Caki2 (cell line): ENCODE measurements around the gene FSIP1. TPM values are rescaled to one million over a fixed set of nuclear protein-coding genes. Genes with fewer than 3 reads are reported as not detected.

ENCODE experiments used
- DNase-seq: peaks from one replicate; pipeline ENCODE4 v3.0.0-alpha.2; 2015; ENCODE audit warnings: low read depth
- in situ Hi-C: cut with HindIII; loops from 2 replicates; pipeline ENCODE4 v1.10.0; 2016; ENCODE audit warnings: low sequenced_read_pairs, low pct_unique_long_range_greater_than_20kb, mixed read lengths
- total RNA-seq: library from RNA; depleted of rRNA; stranded (reverse); fragments of >200 nt; shearing (Covaris generic); gene quantifications from 2 replicates; pipeline ENCODE4 v1.2.3, GENCODE V29; 2014; ENCODE audit warnings: low replicate concordance; rRNA removed

FSIP1 gene
- total RNA-seq, 1 experiment from 2014 or later = not detected

DNA sequence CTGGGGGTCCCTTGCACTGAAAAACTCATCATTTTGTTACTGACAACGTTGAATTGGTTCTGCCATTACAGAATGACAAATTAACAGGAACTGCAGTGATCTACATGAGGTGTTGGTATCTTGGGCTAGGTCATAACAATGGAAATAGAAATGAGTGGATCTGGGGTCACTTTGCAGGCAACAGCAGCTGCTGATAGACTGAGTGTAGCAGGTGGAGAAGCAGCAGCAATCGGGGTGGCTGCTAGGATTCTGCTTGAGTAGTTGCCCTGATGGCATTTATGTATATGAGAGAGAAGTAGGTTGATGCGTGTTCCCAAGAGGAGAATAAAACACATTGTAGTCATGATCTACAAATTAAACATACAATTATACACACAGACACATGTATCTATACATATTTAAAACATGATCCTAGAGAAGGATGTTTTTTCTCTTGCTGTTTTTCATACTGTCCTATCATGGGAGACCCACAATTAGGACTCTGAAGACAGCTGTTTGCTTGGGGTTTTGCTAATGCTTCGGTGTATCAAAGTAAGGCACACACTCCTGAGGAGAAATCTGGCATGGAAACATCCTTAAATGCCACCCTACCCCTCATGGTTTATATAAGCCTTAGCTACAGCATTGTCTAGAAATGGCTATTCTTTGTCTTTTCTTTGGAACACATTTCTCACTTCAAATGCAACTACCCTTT, 217.5 kb downstream of the FSIP1 start:
- in situ Hi-C loops = no loop called here
- DNase-seq = no peak

DNA sequence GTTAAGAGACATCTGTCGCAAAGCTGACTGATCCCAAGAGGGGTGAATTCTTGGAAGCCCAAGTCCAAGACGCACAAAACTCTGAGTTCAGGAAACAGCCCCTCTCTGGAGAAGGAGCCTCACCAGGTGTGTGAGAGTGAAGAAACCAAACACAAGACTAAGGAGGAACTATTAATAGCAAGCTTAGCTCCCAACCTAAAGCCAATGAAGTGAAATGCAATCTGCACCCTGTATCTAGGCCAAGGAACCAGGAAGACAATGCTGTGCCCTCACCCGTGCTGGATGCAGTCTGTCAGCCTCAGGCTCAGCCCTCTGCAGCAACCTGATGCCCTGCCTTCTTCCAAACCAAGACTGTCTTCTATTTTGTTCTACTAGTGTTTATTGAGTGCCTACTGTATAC, 224.2 kb downstream of the FSIP1 start:
- DNase-seq = no peak
- in situ Hi-C loops = no loop called here

DNA sequence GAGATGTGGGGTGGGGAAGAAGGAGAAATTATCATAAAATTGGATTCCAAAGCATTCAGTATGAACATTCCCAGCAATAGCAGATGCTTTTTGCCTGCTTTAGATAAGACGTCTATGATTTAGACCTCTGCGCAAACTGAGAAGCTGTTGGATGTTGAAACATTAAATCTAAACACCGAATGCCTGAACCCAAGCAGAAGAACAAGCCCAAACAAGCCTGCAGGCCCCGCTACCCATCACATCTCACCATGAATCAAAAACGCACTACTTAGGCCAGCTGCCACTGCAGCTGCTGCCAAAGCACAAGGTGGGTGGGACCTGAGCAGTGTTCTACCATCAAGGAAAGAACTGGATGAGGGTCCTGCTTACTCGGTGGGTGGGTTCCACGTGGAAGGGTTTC, 226.2 kb downstream of the FSIP1 start:
- no peak for DNase-seq
- in situ Hi-C loops = no loop called here

DNA sequence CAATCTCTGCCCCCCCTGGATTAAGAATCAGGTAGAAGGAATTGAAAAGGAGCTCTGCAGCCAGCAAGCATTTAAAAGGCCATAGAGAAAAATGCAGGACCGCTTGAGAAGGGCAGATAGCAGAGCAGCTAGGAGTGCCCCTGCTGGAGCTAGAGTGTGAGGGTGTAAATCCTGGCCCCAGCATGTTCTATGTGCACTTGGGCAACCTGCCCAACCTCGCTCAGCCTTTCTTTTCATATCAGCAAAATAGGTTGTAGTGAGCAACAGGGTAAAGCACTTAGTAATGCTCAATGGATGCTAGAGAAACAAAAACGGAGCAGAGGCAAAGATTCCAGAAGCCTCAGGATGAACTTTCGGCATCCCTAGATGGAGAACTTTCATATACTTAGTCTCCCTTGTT, 226.8 kb downstream of the FSIP1 start:
- in situ Hi-C loops = no loop called here
- DNase-seq = no peak

DNA sequence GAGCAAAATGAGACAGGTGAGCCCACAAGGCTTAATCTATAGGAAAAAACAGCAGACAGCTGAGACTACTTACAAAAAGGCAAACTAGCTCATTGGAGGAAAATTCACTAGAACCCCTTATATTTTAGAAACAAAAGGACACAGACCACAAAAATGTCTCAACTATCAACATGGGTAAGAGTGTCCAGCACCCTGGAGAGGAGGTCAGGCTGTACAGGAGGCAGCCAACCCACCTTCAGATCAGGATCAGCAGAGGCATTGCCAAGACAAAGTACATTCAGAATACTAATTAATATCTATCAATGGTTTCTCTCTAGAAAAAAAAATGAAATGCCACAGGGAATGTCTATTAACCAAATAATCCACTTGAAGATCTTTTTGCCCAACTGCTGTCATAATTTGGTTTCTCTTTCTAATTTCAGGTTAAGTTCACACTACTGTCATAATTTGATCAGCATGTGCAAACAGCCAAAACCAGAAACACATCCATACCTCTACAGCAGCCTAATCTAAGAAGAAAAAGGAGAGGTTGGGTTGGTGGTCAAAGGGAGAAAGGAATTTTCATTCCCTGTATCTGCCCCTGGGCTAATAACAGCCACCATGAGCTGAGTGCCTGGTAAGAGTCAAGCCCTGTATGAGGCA, 227.8 kb downstream of the FSIP1 start:
- in situ Hi-C loops = no loop called here
- no peak for DNase-seq

DNA sequence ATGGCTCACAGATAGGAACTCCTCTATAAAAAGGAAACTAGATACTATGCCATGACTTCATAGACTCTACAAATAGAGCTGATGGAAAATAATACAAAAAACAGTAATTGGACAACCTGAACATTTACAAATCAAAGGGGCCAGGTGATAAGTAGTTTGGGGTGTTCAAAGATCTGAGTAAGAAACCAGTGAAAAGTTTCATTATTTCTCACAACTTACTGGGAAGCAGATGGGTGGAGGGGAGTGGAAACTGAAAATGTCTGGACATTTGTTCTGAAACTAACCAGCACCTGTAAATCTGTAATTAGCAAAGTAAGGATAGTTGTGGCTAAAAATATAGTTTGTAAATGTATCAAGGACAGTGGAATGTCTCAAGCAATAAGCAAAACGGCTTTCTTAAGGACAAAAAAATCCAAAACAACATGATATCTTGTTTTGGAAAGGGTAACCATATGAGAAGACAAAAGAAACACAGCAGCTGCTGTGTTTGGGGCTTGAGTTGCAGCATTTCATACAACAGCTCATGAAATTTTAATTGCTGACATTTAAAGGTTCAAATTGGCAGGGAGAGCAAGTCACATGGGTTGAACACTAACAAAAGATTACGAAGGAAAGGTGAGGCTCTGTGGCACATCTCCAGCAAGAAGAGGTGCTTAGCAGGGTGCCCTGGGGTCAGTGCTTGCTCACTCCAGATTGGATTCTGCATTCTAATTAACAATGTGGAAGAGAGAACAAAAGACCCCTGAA, 228.5 kb downstream of the FSIP1 start:
- in situ Hi-C loops = no loop called here
- no peak for DNase-seq

DNA sequence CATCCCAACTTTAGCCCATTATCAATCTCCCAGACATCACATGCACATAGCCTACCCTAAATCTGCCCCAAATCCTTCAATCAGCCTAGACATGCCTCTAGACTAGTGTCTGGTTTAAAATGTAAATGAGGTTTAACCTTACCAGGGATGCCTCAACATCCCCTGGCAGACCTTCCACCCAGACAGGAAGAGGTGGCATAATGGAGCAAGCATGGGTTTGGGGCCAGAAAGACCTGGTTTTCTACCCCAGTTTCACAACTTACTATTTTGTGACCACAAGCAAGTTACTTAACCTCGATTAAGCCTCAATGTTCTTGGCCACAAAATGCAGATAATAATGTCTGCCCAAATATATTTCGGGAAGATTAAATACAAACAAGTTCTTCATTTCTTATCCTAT, 230.1 kb downstream of the FSIP1 start:
- no peak for DNase-seq
- in situ Hi-C loops = no loop called here

DNA sequence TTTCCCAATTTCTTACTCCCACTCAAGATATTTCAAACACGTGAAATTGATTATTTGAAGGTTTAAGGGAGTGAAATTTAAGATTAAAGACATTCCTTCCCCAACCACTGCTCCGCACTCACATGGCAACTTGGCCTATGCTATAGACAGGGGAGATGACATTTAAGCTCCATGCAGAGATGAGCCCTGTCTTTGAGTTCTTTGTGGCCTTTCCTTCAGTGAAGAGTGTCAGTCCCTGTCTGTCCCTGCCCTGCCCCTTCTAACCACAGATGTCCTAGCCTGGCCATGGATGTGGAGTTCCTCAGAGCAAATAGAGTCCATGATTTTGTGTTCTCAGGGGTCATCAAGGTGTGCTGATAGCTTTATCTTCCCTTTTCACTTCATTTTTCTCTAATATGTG, 231.2 kb downstream of the FSIP1 start:
- in situ Hi-C loops = no loop called here
- DNase-seq = no peak

Other genes with a start within 250 kb of the FSIP1 start
- gene THBS1, start 201.8 kb downstream of the FSIP1 start, total RNA-seq = 63.4 and 128 TPM in 2 replicates
- gene GPR176, start 137.4 kb upstream of the FSIP1 start, total RNA-seq = 8.1 and 9.6 TPM in 2 replicates
- 33.6 and 52.4 TPM in 2 replicates for gene EIF2AK4, start 151.3 kb upstream of the FSIP1 start, total RNA-seq